Stimulated activated effector memory CD8-positive, alpha-beta T cell treated with anti-CD3 and anti-CD28 coated beads, Interleukin-12 subunit alpha, Interleukin-12 subunit beta, amount 100 ng/mL, for 72 hours (primary cell): ENCODE measurements around the gene ADGRG7.

Experiments used
- ATAC-seq: fragments of 150-1000 bp; cut with Tn5 transposase; 2 replicates; pipeline ENCODE4 v1.10.0; 2021
- DNase-seq, 2 donors: peaks; one replicate each; pipeline ENCODE4 v3.0.0; 2021 to 2022; ENCODE audit warnings: low spot score in 2 of 2
- H3K27ac Mint-ChIP-seq: one replicate; pipeline ENCODE4 v1.8.0; 2022; ENCODE audit warnings: mild to moderate bottlenecking, mixed read lengths
- H3K36me3 Mint-ChIP-seq: one replicate; pipeline ENCODE4 v1.8.0; 2022; ENCODE audit warnings: mild to moderate bottlenecking, mixed read lengths
- H3K4me1 Mint-ChIP-seq: one replicate; pipeline ENCODE4 v1.8.0; 2022; ENCODE audit warnings: mixed read lengths
- H3K4me3 Mint-ChIP-seq: one replicate; pipeline ENCODE4 v1.8.0; 2022; ENCODE audit warnings: mild to moderate bottlenecking, mixed read lengths
- H3K9me3 Mint-ChIP-seq: one replicate; pipeline ENCODE4 v1.8.0; 2022; ENCODE audit warnings: mixed read lengths

ADGRG7 gene

DNA sequence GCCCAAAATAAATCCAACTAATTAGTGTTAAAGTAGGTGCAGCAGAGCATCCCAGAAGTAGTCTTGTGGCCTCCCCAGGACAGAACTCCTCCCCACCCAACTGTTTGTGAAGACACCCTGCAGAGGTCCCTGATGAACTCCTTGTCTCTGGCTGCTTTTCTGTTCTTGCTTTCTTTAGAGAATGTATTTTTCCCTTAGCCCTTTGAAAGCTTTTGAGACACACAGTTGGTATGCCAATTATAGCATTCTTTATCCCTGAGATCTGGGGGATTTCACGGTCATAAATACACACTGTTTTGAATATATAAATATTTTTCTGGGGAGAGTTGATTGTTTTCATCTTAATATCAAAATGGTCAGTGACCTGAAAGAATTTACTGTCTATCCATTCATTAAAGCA lies 109.7 kb downstream of the ADGRG7 start:
- H3K9me3 Mint-ChIP-seq = no peaks in the 10 kb centered on the region
- no peak overlapping the region for H3K4me3 Mint-ChIP-seq
- DNase-seq (no peak), ATAC-seq (no peak)
- H3K4me1 Mint-ChIP-seq = peaks cover 40% of the 10 kb centered on the region
- H3K27ac Mint-ChIP-seq = no peak overlapping the region
- peaks cover 99% of the 10 kb centered on the region for H3K36me3 Mint-ChIP-seq

DNA sequence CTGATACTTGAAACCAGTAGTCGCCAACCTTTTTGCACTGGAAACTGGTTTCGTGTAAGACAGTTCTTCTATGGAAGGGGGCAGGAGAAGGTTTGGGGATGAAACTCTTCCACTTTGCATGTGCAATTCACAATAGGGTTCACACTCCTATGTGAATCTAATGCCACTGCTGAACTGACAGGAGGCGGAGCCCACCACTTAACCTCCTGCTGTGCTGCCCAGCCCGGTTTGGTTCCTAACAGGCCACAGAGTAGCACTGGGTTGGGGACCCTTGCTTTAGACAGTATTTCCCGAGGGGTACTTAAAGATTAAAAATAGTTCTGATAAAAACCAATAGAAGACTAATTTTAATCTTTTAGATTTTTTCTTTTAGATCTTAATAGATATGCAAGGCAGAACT lies 111.0 kb downstream of the ADGRG7 start:
- H3K27ac Mint-ChIP-seq = no peak overlapping the region
- H3K36me3 Mint-ChIP-seq = peaks cover 99% of the 10 kb centered on the region
- H3K9me3 Mint-ChIP-seq = no peaks in the 10 kb centered on the region
- DNase-seq (no peak), ATAC-seq (no peak)
- peaks cover 31% of the 10 kb centered on the region for H3K4me1 Mint-ChIP-seq
- H3K4me3 Mint-ChIP-seq = no peak overlapping the region

DNA sequence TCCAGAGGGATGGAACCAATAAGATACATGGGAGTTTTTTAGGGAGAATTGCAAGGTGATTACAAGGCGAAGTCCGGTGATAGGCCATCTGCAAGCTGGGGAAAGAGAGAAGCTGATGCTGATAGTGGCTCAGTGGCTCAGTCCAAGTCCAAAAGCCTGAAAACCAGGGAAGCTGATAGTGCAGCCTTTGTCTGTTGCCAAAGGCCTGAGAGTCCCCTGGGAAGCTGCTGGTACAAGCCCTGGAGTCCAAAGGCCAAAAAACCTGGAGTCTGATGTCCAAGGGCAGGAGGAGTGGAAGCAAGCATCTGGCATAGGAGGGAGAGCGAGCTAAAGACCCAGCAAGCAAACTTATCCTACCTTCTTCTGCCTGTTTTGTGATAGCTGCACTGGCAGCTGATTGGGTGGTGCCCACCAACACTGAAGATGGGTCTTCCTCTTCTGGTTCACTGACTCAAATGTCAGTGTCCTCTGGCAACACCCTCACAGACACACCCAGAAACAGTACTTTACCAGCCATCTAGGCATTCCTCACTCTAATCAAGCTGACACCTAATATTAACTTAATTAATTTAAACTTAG lies 116.6 kb downstream of the ADGRG7 start:
- Mint-ChIP-seq H3K36me3 (peaks cover 99% of the 10 kb centered on the region), H3K4me3 (no peak overlapping the region), H3K9me3 (no peaks in the 10 kb centered on the region), H3K4me1 (peaks cover 6% of the 10 kb centered on the region), H3K27ac (peak overlapping the region; percentile 70)
- DNase-seq (no peak), ATAC-seq (no peak)

DNA sequence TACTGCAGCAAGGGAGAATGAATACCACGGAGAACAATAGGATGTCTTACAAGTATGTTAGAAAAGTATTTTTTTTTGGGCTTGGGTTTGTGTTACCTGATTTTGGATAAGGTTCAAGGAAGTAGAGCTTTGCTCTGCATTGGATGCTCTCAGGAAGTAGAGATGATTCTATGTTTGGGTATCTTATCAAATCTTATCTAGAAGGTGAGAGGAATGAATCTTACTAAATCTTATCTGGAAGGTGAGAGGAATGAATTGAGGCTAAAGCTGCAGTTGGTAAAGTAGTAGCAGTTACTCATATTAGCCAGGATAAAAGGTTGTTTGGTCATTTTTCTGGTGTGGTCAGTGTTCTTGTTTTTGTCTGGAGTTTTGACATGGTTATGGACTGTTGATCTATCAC lies 117.3 kb downstream of the ADGRG7 start:
- Mint-ChIP-seq H3K4me3 (no peak overlapping the region), H3K36me3 (peaks cover 99% of the 10 kb centered on the region), H3K27ac (no peak overlapping the region), H3K9me3 (no peaks in the 10 kb centered on the region), H3K4me1 (peaks cover 6% of the 10 kb centered on the region)
- ATAC-seq (no peak), DNase-seq (no peak)

DNA sequence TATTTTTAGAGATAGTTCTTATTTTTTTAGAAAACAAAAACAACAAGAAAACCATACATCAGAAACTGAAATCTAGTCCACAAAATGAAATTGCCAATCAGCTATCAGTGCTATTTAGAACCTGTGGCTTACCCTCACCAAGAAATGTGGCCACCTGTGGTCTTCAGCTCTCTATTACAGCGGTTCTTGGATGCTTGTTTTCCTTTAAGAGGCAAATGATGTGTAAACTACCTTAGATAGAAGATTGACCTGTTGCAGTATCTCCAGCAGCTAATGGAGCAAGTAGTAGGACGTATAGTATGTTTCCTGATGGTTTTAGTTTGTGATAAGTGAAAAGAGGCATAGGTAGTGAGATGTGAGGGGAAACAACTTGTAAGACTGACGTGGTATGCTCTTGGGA lies 121.1 kb downstream of the ADGRG7 start:
- H3K27ac Mint-ChIP-seq = no peak overlapping the region
- H3K36me3 Mint-ChIP-seq = peaks cover 100% of the 10 kb centered on the region
- no peaks in the 10 kb centered on the region for H3K9me3 Mint-ChIP-seq
- peaks cover 19% of the 10 kb centered on the region for H3K4me1 Mint-ChIP-seq
- ATAC-seq (no peak), DNase-seq (no peak)
- H3K4me3 Mint-ChIP-seq = no peak overlapping the region

DNA sequence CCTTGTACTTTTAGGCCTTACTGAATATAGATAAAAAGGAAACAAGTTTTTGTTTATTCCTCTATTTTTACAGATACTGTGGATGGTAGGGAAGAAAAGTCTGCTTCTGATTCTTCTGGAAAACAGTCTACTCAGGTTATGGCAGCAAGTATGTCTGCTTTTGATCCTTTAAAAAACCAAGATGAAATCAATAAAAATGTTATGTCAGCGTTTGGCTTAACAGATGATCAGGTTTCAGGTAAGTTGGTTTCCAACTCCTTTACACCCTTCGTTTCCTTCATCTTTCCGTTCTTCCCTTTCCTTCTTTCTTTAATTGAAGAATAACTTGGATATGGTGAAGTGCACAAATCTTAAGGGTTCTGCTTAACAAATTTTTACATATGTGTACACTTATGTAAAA lies 123.0 kb downstream of the ADGRG7 start:
- ATAC-seq (no peak), DNase-seq (no peak)
- Mint-ChIP-seq H3K27ac (no peak overlapping the region), H3K4me1 (peaks cover 20% of the 10 kb centered on the region), H3K4me3 (no peak overlapping the region), H3K36me3 (peaks cover 100% of the 10 kb centered on the region), H3K9me3 (no peaks in the 10 kb centered on the region)

DNA sequence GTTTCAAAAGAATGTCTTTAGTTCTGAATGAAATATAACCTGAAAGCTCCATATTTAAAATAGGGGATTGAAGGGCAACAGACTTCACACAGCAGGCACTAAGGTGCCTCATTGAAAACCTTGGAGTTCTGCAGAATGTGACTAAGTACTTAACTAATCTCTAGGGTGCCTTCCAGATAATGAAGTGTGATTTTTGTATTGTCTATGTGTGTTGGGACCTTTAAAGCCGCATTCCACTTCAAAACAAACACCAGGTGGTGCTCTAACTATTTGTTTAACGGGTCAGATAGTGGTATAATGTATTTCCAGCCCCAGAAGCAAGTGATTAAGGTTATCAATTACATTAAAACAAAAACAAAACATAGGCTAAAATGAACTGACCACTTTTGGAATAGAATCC lies 127.9 kb downstream of the ADGRG7 start:
- peaks cover 26% of the 10 kb centered on the region for H3K4me1 Mint-ChIP-seq

DNA sequence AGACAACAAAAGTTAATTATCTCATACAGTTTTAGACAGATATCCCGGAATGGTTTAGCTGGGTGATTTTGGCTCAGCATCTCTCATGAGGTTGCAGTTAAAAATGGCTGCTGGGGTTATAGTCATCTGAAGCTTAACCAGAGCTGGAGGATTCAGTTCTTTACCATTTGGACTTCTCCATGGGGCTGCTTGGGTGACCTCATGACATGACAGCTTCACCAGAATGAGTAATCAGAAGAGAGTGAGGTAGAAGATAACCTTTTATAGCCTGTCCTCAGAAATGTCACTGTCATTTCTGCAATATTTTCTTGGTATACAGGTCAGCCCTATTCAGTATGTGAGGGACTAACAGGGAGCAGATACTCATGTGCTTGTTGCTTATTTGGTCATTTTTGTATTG lies 130.8 kb downstream of the ADGRG7 start:
- H3K36me3 Mint-ChIP-seq = peaks cover 100% of the 10 kb centered on the region
- peaks cover 13% of the 10 kb centered on the region for H3K4me1 Mint-ChIP-seq
- H3K9me3 Mint-ChIP-seq = no peaks in the 10 kb centered on the region
- peak overlapping the region; percentile 65 for H3K27ac Mint-ChIP-seq
- ATAC-seq (peak; percentile 100), DNase-seq (no peak)
- H3K4me3 Mint-ChIP-seq = no peak overlapping the region

More for the DNA sequence above, 127.9 kb downstream of the ADGRG7 start:
- H3K9me3 Mint-ChIP-seq = no peaks in the 10 kb centered on the region
- peaks cover 100% of the 10 kb centered on the region for H3K36me3 Mint-ChIP-seq
- no peak for ATAC-seq
- H3K27ac Mint-ChIP-seq = peak overlapping the region; percentile 64
- no peak overlapping the region for H3K4me3 Mint-ChIP-seq
- no peak for DNase-seq

DNA sequence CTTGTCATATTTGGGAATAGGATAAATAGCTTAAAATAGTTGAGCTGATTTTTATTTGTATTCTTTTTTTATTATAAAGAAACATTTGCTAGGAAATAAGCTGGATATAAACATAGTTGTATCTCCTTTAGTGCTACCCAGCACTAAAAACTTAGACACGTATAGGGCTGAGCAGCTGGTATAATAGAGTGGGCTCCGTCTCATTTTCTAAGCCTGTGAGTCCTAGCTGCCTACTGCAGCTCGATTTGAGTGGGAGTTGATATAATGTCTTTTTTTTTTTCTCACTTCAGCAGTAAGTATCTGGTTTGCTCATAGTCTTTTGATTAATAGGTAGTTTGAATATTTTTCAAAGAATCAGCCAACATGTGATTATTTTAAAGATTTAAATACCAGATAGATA lies 134.1 kb downstream of the ADGRG7 start:
- Mint-ChIP-seq H3K27ac (no peak overlapping the region), H3K36me3 (peaks cover 100% of the 10 kb centered on the region), H3K9me3 (no peaks in the 10 kb centered on the region), H3K4me3 (no peak overlapping the region), H3K4me1 (peaks cover 7% of the 10 kb centered on the region)
- ATAC-seq (no peak), DNase-seq (no peak)

DNA sequence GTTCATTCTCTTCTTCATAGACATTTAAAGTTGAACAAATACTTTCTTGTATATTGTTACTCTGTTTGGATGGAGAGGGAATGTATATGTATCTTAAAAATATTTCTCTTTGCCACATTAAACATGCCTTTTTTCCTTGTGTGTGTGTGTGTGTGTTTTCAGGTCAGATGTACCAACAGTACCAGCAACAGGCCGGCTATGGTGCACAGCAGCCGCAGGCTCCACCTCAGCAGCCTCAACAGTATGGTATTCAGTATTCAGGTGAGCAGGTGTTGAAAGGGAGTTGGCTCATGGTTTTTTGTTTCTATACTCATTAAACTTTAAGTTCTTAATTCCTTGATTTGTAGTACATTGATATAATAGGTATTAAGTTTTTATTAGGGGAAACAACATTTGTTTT lies 135.3 kb downstream of the ADGRG7 start:
- DNase-seq (no peak), ATAC-seq (no peak)
- no peak overlapping the region for H3K4me3 Mint-ChIP-seq
- H3K27ac Mint-ChIP-seq = no peak overlapping the region
- H3K4me1 Mint-ChIP-seq = peaks cover 7% of the 10 kb centered on the region
- H3K36me3 Mint-ChIP-seq = peaks cover 100% of the 10 kb centered on the region
- H3K9me3 Mint-ChIP-seq = no peaks in the 10 kb centered on the region
